HG03575 (cell line): ENCODE data around the gene NSG2.
"Not testable (repeated sequence)": the region's sequence is repeated elsewhere in the genome, so short reads cannot be mapped to it uniquely, and the experiment has no call there.

Source experiments
- ATAC-seq: cut with Tn5 transposase; IDR thresholded peaks from one replicate; pipeline ENCODE4 v1.9.1; 2021; ENCODE audit not compliant: unreplicated experiment, insufficient number of reproducible peaks, low FRiP score; ENCODE audit errors: extremely low read depth

The NSG2 gene

DNA sequence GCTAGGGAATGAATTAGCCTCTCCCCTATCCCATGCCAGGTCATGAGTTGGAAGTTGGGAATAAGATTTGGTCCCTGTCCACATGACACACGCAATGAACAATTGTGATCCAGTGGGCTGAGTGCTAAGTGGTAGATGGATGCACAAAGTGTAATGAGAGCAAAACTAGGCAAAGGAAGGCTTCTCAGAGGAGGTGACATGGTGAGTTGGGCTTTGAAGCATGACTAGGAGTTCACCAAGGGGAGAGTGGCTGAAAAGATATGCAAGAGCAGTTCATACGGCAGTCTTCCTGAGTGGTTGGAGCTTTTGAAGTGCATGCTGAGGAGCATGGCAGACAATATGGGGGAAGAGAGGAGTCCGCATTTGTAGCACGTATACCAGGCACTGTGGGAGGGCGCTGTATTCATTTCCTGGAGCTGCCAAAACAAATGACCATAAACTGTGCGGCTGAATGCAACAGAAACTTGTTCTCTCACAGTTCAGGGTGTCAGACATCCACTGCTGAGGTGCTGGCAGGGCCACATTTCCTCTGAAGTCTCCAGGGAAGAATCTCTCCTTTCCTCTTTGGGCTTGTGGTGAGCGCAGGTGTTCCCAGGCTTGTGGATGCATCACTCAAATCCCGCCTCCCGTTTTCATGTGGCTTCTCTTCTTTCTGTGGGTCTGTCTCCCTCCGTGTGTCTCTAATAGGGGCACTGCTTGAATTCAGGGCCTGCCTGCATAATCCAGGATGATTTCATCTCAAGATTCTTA, 49.5 kb downstream of the NSG2 start:
- ATAC-seq, result no peak

GRCh38 chr5:174096619-174097018, 51.1 kb downstream of the NSG2 start:
- ATAC-seq, result no peak

DNA sequence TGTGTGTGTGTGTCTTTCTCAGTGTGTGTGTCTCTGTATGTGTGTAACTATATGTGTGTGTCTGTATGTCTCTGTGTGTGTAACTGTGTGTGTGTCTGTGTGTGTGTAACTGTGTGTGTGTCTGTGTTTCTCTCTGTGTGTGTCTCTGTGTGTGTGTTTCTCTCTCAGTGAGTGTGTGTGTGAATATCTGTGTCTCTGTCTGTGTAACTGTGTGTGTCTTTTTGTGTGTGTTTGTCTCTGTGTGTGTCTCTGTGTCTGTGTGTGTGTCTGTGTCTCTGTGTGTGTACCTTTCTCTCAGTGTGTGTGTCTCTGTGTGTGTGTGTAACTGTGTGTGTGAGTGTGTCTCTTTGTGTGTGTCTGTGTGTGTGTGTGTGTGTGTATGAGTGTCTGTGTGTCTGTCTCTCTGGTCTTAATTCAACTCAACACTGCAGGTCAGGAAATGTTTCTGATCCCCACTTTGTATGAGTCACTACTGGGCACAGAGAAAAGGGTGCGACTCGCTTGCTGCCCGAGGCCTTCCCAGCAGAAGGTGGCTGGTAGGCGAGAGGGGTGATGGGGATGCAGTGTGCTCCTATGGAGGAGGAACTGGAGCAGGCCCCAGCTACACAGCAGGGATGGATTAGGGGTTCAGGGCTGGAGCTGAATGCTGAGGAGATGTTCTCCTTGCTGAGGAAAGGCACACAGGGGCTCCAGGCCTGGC, 52.1 kb downstream of the NSG2 start:
- ATAC-seq, result no peak

- no peak for ATAC-seq
Observed at GRCh38 chr5:174098694-174099093, 53.2 kb downstream of the NSG2 start.

- no peak for ATAC-seq
Observed at GRCh38 chr5:174100490-174100889, 55.0 kb downstream of the NSG2 start.

GRCh38 chr5:174101195-174101730, 55.8 kb downstream of the NSG2 start:
- no peak for ATAC-seq

GRCh38 chr5:174102574-174102973, 57.1 kb downstream of the NSG2 start:
- ATAC-seq, result not testable (repeated sequence)

- no peak for ATAC-seq
Observed at GRCh38 chr5:174106997-174107655, 61.6 kb downstream of the NSG2 start.

- ATAC-seq, result no peak
Observed at GRCh38 chr5:174108745-174109144, 63.2 kb downstream of the NSG2 start.

DNA sequence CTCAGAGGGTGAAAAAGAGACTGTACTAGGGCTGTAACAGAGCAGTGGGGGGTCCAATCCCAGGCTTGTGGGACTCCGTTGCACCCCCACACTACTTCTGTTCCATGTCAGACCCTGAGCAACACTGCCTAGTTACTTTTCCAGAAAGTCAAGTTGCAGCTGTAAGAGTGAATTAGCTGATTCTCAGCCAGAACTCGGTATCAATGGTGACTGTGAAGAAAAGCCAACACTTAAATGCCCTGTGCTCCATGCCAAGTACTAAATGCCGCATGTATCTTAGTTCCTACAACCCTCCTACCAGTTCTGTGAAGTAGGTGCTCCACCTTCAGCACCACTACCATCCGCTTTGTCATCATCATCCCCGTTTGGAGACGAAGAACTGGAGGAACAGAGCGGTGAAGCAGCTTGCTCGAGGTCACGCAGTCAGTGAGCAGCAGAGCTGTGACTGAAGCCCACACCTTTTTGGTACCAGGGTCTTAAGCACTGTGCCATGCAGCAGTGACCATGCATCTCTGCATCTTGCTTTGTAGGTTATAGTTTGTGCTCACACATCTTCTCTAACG, 64.3 kb downstream of the NSG2 start:
- no peak for ATAC-seq

DNA sequence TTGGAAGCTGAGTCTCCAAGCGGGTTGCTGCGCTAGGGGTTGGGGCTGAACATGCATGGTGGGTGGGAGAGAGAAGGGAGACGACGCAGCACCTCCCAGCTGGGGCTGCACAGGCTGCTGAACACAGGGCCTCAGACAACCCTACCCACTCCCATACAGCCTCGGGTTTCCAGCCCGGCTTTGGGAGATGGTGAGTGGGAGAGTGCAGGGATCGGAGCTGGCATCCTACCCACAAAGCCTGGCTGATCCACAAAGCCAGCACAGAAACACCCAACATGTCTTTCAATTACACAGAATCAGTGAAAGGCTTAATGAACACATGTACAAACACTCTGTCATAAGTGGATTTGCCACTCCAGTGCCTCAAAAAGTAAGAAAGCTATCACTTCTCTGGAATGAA, 64.8 kb downstream of the NSG2 start:
- ATAC-seq, result no peak

DNA sequence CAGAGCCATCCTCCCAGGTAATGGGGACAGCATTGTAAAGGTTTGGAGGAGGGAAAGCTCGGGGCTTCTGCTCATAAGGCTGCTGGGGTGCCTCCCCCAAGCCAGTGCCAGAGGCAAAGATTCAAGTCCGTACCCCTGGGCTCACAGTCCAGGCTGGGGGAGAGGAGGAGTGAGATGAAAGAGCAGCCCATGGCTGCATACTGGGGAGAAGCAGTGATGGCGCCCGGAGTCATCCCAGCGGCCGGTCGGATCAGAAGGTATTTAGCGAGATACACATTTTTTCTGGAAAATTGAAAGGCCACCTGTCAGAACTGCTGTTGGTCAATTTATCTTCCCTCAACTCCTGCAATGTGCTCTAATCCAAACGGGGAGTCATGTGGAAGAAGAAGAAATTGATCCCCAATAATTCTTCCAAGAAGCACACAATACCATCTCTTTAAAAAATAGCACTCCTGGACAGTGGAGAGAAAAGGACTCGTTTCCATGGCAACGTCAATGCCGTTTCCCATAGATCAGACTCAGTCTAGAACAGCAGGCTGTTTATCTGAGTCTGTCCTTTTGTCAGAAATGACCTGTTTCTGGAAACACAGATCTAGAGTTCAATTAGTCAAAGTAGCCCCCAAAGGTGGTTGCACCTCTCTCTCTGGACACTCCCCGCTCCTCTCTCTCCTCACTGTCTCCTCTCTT, 65.9 kb downstream of the NSG2 start:
- ATAC-seq, result no peak

DNA sequence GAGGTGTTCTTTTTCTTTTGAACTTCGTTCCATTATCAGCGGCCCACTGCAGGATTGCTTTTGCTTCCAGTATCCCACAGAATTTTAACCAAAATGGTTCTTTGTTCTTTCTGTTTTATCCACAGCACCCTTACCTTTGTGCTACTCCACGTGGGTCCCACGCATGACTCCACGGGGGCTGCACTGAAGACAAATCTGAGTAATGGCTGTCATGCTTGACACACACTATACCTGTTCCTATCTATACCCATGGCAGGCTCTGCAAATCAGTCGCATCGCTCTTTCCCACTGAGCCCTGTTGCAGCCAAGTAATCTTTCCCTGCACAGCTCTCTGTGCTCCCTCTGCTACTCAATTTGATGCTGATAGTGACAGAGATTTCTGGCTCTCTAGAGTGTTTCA, 69.7 kb downstream of the NSG2 start:
- no peak for ATAC-seq

GRCh38 chr5:174118823-174119467, 73.4 kb downstream of the NSG2 start:
- no peak for ATAC-seq

- ATAC-seq, result no peak
Observed at GRCh38 chr5:174119468-174119881, 74.0 kb downstream of the NSG2 start.

GRCh38 chr5:174120401-174121005, 75.0 kb downstream of the NSG2 start:
- no peak for ATAC-seq

- no peak for ATAC-seq
Observed at GRCh38 chr5:174134545-174134944, 89.0 kb downstream of the NSG2 start.

- ATAC-seq, result no peak
Observed at GRCh38 chr5:174139623-174140022, 94.1 kb downstream of the NSG2 start.
